Spleen (tissue), 7 donors: ENCODE data around the gene RHEX.

Source experiments
- CTCF ChIP-seq, 11 experiments: fragments of 200-600 bp in 7 of 11; fragments of 450-650 bp in 4 of 11; sonication (generic) in 4 of 11; IDR thresholded peaks in 8 of 11; conservative IDR thresholded peaks in 3 of 11; 1 replicate in 7 of 11; 2 replicates in 4 of 11; pipeline versions ENCODE4 v1.4.0 to v1.8.0; 2016 to 2021; ENCODE audit warnings: antibody characterized with exemption in 11 of 11, inconsistent platforms in 4 of 11, mild to moderate bottlenecking in 1 of 11
- POLR2AphosphoS5 ChIP-seq, 3 donors: sonication (generic); formaldehyde crosslinking; IDR thresholded peaks; one replicate each; pipeline ENCODE4 v1.5.1; 2017; ENCODE audit warnings: antibody characterized with exemption in 3 of 3
- donor health status: DM: no; HTN: no; CAD: no; lungs with moderate emphysema.
- donor health status: DM: no; HTN: no; CAD: no.
- donor health status: DM: no; HTN: no; CAD: no.

- TF ChIP-seq CTCF (IDR thresholded peaks at IDR 0.05 in 8 of 11, conservative IDR thresholded peaks at IDR 0.05 in 3 of 11) (no peak), POLR2AphosphoS5 (IDR thresholded peaks at IDR 0.05) (no peak)
These were observed 30.2 kb upstream of the RHEX start for GRCh38 chr1:206022766-206023165.
